Kidney (tissue), 14 donors: ENCODE results near the gene KIAA1755. TPM values are rescaled to one million over a fixed set of nuclear protein-coding genes. Genes with fewer than 3 reads are reported as not detected.

ENCODE experiments used
- DNase-seq, 5 donors: peaks; one replicate each; pipeline ENCODE4 v3.0.0-alpha.2; 2013 to 2020
- FAIRE-seq: peaks from 2 replicates; lab custom pipeline; 2012; peaks lifted over from hg19 to GRCh38; lab: Jason Lieb, UNC
- H3K27ac ChIP-seq, 2 donors: one replicate each; pipeline ENCODE4 v1.7.0; 2013; ENCODE audit warnings: low read depth in 2 of 2, low read length in 2 of 2, inconsistent platforms in 1 of 2
- H3K27me3 ChIP-seq: one replicate; pipeline ENCODE4 v1.7.1; 2013; ENCODE audit warnings: low read length, inconsistent platforms; ENCODE audit not compliant: control insufficient read depth, insufficient read depth
- H3K36me3 ChIP-seq, 3 donors: one replicate each; pipeline versions ENCODE4 v1.7.0 to v1.7.1; 2013; ENCODE audit warnings: low read length in 3 of 3, control low read depth in 1 of 3, inconsistent platforms in 1 of 3; ENCODE audit not compliant: insufficient read depth in 3 of 3, control insufficient read depth in 2 of 3
- H3K4me1 ChIP-seq, 3 donors: one replicate each; pipeline versions ENCODE4 v1.7.0 to v1.7.1; 2013; ENCODE audit warnings: low read length in 3 of 3, inconsistent platforms in 1 of 3, low read depth in 1 of 3; ENCODE audit not compliant: control insufficient read depth in 2 of 3, insufficient read depth in 2 of 3
- H3K4me3 ChIP-seq, 3 donors: one replicate each; pipeline versions ENCODE4 v1.7.0 to v1.8.1; 2013; ENCODE audit warnings: low read length in 3 of 3, control low read depth in 1 of 3, inconsistent platforms in 1 of 3
- H3K9ac ChIP-seq, 3 donors: one replicate each; pipeline versions ENCODE4 v1.7.0 to v1.7.1; 2013; ENCODE audit warnings: low read length in 3 of 3, control low read depth in 1 of 3, inconsistent platforms in 1 of 3
- H3K9me3 ChIP-seq, 3 donors: one replicate each; pipeline versions ENCODE4 v1.7.0 to v1.7.1; 2013; ENCODE audit warnings: low read length in 3 of 3, control low read depth in 1 of 3, inconsistent platforms in 1 of 3; ENCODE audit not compliant: control insufficient read depth in 2 of 3, insufficient read depth in 1 of 3
- intact Hi-C: fragments of 100-400 bp; cut with DNase I; formaldehyde crosslinking; loops from one replicate; pipeline ENCODE4 v1.11.1; 2022
- polyA plus RNA-seq: library from polyadenylated mRNA; stranded (reverse); fragments of 350-450 nt; fragmentation: Illumina TruSeq; extraction: RNeasy Lipid Tissue Mini Kit (QIAGEN cat#74804); gene quantifications from one replicate; pipeline ENCODE4 v1.2.3, GENCODE V29; 2014; ENCODE audit warnings: low read depth, low replicate concordance; ENCODE audit not compliant: insufficient read depth
- total RNA-seq: library from RNA; stranded (reverse); fragmentation: NEBNext Ultra II Directional; extraction: Animal tissue kit (Norgen Biotek cat#: 25700); gene quantifications from one replicate; pipeline ENCODE4 v1.2.1, GENCODE V29; 2021
- TF ChIP-seq, protein P1 (sequence below): IDR thresholded peaks from 3 replicates; pipeline ENCODE4 v1.5.1; 2012; ENCODE audit warnings: mild to moderate bottlenecking, moderate library complexity, borderline replicate concordance; ENCODE audit not compliant: insufficient read depth; ENCODE audit errors: extremely low read depth
- donor health status: control.
- donor health status: control.
- donor health status: control.
- donor health status: control.
- donor health status: control.
- donor health status: DM: yes; HTN: yes; CAD: no.
- donor health status: Normal renal cell carcinoma (clear cell type).

Gene KIAA1755
- total and polyA plus RNA-seq, 2 donors from 2014 or later, result 1.5 to 5.1 TPM

DNA sequence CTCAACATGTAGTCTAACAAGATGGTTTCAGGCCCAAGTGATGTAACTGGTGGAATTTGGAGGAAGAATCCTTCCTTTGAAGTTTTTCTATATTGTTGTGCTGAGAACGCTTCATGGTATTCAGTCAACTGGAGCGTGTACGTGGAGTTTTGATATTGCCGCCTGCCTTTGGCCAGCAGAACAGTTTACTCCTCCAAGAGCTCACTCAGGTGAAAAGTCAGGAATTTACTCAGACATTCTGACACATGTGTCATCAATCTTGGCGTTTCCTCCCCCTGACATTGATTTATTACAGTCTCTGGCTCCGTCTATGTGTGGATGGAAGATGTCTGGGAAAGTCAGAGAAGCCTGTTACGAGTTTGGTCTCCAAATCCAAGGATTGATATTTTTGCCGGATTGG is 76.4 kb downstream of the KIAA1755 start:
- Histone ChIP-seq H3K9ac (no peak overlapping the region), H3K27ac (no peak overlapping the region), H3K9me3 (peaks cover 0 to 5% (median 0%) of the 10 kb centered on the region in 3 donors), H3K4me3 (no peak overlapping the region), H3K36me3 (no peaks in the 10 kb centered on the region), H3K4me1 (no peaks in the 10 kb centered on the region), H3K27me3 (no peaks in the 10 kb centered on the region)
- TF ChIP-seq, protein P1, sequence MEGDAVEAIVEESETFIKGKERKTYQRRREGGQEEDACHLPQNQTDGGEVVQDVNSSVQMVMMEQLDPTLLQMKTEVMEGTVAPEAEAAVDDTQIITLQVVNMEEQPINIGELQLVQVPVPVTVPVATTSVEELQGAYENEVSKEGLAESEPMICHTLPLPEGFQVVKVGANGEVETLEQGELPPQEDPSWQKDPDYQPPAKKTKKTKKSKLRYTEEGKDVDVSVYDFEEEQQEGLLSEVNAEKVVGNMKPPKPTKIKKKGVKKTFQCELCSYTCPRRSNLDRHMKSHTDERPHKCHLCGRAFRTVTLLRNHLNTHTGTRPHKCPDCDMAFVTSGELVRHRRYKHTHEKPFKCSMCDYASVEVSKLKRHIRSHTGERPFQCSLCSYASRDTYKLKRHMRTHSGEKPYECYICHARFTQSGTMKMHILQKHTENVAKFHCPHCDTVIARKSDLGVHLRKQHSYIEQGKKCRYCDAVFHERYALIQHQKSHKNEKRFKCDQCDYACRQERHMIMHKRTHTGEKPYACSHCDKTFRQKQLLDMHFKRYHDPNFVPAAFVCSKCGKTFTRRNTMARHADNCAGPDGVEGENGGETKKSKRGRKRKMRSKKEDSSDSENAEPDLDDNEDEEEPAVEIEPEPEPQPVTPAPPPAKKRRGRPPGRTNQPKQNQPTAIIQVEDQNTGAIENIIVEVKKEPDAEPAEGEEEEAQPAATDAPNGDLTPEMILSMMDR, result no peak
- intact Hi-C loops, result no loop called here
- peak in 4 of 5 donors; percentile 70 to 94 (median 87) for DNase-seq
- FAIRE-seq, result no peak

- TF ChIP-seq, protein P1, result no peak
- Histone ChIP-seq H3K9me3 (peaks cover 0 to 5% (median 0%) of the 10 kb centered on the region in 3 donors), H3K9ac (no peak overlapping the region), H3K4me3 (no peak overlapping the region), H3K4me1 (no peaks in the 10 kb centered on the region), H3K27ac (no peak overlapping the region), H3K27me3 (no peaks in the 10 kb centered on the region), H3K36me3 (no peaks in the 10 kb centered on the region)
- FAIRE-seq (no peak), DNase-seq (no peak)
- intact Hi-C loops, result no loop called here
Measured at GRCh38 chr20:38181971-38182370, 78.6 kb downstream of the KIAA1755 start.

DNA sequence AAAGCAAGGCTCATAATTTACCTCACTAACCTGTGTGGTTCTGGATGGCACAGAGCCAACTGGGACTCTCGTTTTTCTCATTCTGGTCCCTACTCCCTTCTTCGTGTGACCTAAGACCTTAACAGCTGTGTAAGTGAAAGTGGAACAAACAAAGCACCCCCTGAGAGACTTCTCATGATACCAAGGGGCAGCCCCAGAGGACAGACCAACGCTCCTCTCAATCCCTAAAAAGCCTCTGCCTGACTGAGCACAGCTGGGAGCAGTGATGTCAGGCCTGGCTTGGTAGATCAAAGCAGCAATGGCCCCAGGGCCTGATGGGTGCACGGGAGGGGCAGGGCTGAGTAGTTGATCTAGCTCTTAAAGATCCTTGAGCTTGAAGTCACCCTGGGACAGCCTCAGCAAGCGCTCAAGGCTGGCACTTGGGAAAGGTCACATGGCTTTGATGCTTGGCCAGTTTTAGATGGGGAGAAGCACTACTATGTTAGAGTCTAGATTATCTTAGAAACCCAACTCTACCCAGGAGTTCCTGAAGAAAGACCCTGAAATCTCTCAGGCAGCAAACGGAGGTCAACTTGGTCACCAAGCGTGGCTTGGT is 79.2 kb downstream of the KIAA1755 start:
- no peak overlapping the region for H3K4me3 ChIP-seq
- H3K9me3 ChIP-seq, result peaks cover 0 to 5% (median 0%) of the 10 kb centered on the region in 3 donors
- TF ChIP-seq, protein P1, result no peak
- DNase-seq (peak in 1 of 5 donors; percentile 22), FAIRE-seq (no peak)
- no peaks in the 10 kb centered on the region for H3K36me3 ChIP-seq
- H3K9ac ChIP-seq, result no peak overlapping the region
- intact Hi-C loops, result no loop called here
- H3K27ac ChIP-seq, result no peak overlapping the region
- no peaks in the 10 kb centered on the region for H3K27me3 ChIP-seq
- no peaks in the 10 kb centered on the region for H3K4me1 ChIP-seq
